ENCODE measurements around the gene GCK.

DNA sequence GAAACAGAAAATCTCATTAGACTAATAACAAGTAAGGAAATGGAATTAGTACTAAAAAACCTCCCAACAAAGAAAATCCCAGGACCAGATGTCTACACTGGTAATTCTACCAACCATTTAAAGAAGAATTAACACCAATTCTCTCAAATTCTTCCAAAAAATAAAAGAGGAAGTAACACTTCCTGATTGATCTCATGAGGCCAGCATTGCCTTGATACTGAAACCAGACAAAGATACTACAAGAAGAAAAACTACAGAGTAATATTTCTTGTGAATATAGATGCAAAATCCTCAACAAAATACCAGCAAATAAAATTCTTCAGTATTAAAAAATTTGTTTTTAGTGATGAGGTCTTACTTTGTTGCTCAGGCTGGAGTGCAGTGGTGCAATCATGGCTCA lies 21.3 kb downstream of the GCK start:
- TF ChIP-seq, protein P1, sequence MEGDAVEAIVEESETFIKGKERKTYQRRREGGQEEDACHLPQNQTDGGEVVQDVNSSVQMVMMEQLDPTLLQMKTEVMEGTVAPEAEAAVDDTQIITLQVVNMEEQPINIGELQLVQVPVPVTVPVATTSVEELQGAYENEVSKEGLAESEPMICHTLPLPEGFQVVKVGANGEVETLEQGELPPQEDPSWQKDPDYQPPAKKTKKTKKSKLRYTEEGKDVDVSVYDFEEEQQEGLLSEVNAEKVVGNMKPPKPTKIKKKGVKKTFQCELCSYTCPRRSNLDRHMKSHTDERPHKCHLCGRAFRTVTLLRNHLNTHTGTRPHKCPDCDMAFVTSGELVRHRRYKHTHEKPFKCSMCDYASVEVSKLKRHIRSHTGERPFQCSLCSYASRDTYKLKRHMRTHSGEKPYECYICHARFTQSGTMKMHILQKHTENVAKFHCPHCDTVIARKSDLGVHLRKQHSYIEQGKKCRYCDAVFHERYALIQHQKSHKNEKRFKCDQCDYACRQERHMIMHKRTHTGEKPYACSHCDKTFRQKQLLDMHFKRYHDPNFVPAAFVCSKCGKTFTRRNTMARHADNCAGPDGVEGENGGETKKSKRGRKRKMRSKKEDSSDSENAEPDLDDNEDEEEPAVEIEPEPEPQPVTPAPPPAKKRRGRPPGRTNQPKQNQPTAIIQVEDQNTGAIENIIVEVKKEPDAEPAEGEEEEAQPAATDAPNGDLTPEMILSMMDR (IDR thresholded peaks at IDR 0.05) = no peak
- no peak for TF ChIP-seq POLR2A (IDR thresholded peaks at IDR 0.05)
